ENCODE measurements around the gene TH. TPM values are rescaled to one million over a fixed set of nuclear protein-coding genes. Genes with fewer than 3 reads are reported as not detected.
"Not testable (repeated sequence)": the region's sequence is repeated elsewhere in the genome, so short reads cannot be mapped to it uniquely, and the experiment has no call there.

Gene TH
- total and polyA plus RNA-seq, 9 of the 15 experiments (the other 6 are each of a cell fraction or from before 2014, with no cell fraction given): not detected

GRCh38 chr11:2126520-2127085 is 45.0 kb downstream of the TH start:
- BruUV-seq (replicated peaks): no TSS peak
- H3K36me3 ChIP-seq (ENCODE audit: control insufficient read depth, insufficient read depth, low read length): no peaks in the 10 kb centered on the region
- no peak overlapping the region for H3K9ac ChIP-seq (ENCODE audit: insufficient read depth in 1 of 2, low read depth in 2 of 2, low read length in 2 of 2)
- WGBS (ENCODE audit: insufficient coverage, low coverage, missing lambda C conversion rate): 0% methylated on average over 1 of the region's 2 CpGs
- no peaks in the 10 kb centered on the region for H4K20me1 ChIP-seq (replicated peaks; ENCODE audit: control insufficient read depth, insufficient read depth, low read length)
- FAIRE-seq (no peak), ATAC-seq (no peak), DNase-seq (ENCODE audit: extremely low read depth in 1 of 4, low spot score in 3 of 4) (no peak)
- in situ Hi-C loops (cut with MboI): no loop called here
- H3K4me2 ChIP-seq (ENCODE audit: insufficient read depth, low read length): no peak overlapping the region
- H3K4me1 ChIP-seq (replicated peaks in 1 of 2; ENCODE audit: control insufficient read depth in 2 of 2, insufficient read depth in 2 of 2, low read length in 2 of 2): no peaks in the 10 kb centered on the region
- ChIA-PET CTCF (ENCODE audit: low intra/inter-chr PET ratio) (no interaction called here), POLR2A (no interaction called here)
- H3K79me2 ChIP-seq (ENCODE audit: control insufficient read depth, insufficient read depth, low read length): no peaks in the 10 kb centered on the region
- TF ChIP-seq EGR1 (conservative IDR thresholded peaks at IDR 0.05) (peak; percentile 41; the same call in 1 of the 2 replicates), ETV5 (CRISPR knock-in tag; IDR thresholded peaks at IDR 0.05; ENCODE audit: low read depth) (no peak)
- H2AFZ ChIP-seq (ENCODE audit: low read depth, low read length): no peak overlapping the region
- no peak overlapping the region for H3K27ac ChIP-seq (ENCODE audit: extremely low read depth, low read depth, low read length)
- 0 out of 2 replicates have a peak, but pooled peaks cover 3% of the 10 kb centered on the region for H3K9me3 ChIP-seq (replicated peaks; ENCODE audit: control insufficient read depth, insufficient read depth, low read depth, low read length)
- intact Hi-C loops (cut with micrococcal nuclease): no loop called here
- H3K9me1 ChIP-seq (ENCODE audit: control insufficient read depth, insufficient read depth, low read length): no peaks in the 10 kb centered on the region
- H3K4me3 ChIP-seq: no peak overlapping the region
- H3K27me3 ChIP-seq (ENCODE audit: control insufficient read depth in 2 of 2, insufficient read depth in 2 of 2, low read length in 2 of 2): peaks cover 0 to 11% of the 10 kb centered on the region in 2 experiments; a peak in 2 of 5 replicates

- H3K9me3 ChIP-seq (replicated peaks; ENCODE audit: control insufficient read depth, insufficient read depth, low read depth, low read length); H2AFZ ChIP-seq (ENCODE audit: low read depth, low read length); H3K36me3 ChIP-seq (ENCODE audit: control insufficient read depth, insufficient read depth, low read length); intact Hi-C loops (cut with micrococcal nuclease); in situ Hi-C loops (cut with MboI); BruUV-seq (replicated peaks); DNase-seq (ENCODE audit: extremely low read depth in 1 of 4, low spot score in 3 of 4); H3K27ac ChIP-seq (ENCODE audit: extremely low read depth, low read depth, low read length); H3K4me2 ChIP-seq (ENCODE audit: insufficient read depth, low read length); H3K9ac ChIP-seq (ENCODE audit: insufficient read depth in 1 of 2, low read depth in 2 of 2, low read length in 2 of 2); H3K4me1 ChIP-seq (replicated peaks in 1 of 2; ENCODE audit: control insufficient read depth in 2 of 2, insufficient read depth in 2 of 2, low read length in 2 of 2); FAIRE-seq; H3K9me1 ChIP-seq (ENCODE audit: control insufficient read depth, insufficient read depth, low read length); H3K4me3 ChIP-seq; H3K79me2 ChIP-seq (ENCODE audit: control insufficient read depth, insufficient read depth, low read length); H4K20me1 ChIP-seq (replicated peaks; ENCODE audit: control insufficient read depth, insufficient read depth, low read length); ATAC-seq; CTCF ChIA-PET (ENCODE audit: low intra/inter-chr PET ratio): not testable (repeated sequence)
- TF ChIP-seq MAX (CRISPR knock-in tag; IDR thresholded peaks at IDR 0.05): peak; percentile 48; the same call in 1 of the 2 replicates
- POLR2A ChIA-PET: interaction anchor here (1.2 kb wide), 1 partner anchor 9 kb away, joined by 3 read pairs; no protein-coding TSS in a partner anchor
- peaks cover 0 to 12% of the 10 kb centered on the region in 2 experiments; a peak in 2 of 5 replicates for H3K27me3 ChIP-seq (ENCODE audit: control insufficient read depth in 2 of 2, insufficient read depth in 2 of 2, low read length in 2 of 2)
- WGBS (ENCODE audit: insufficient coverage, low coverage, missing lambda C conversion rate): 19% methylated on average over 7 of the region's 10 CpGs
These were observed 46.7 kb downstream of the TH start for GRCh38 chr11:2124736-2125484.

All from K562 (cell line).